ENCODE results near the gene ADORA2B.

DNA sequence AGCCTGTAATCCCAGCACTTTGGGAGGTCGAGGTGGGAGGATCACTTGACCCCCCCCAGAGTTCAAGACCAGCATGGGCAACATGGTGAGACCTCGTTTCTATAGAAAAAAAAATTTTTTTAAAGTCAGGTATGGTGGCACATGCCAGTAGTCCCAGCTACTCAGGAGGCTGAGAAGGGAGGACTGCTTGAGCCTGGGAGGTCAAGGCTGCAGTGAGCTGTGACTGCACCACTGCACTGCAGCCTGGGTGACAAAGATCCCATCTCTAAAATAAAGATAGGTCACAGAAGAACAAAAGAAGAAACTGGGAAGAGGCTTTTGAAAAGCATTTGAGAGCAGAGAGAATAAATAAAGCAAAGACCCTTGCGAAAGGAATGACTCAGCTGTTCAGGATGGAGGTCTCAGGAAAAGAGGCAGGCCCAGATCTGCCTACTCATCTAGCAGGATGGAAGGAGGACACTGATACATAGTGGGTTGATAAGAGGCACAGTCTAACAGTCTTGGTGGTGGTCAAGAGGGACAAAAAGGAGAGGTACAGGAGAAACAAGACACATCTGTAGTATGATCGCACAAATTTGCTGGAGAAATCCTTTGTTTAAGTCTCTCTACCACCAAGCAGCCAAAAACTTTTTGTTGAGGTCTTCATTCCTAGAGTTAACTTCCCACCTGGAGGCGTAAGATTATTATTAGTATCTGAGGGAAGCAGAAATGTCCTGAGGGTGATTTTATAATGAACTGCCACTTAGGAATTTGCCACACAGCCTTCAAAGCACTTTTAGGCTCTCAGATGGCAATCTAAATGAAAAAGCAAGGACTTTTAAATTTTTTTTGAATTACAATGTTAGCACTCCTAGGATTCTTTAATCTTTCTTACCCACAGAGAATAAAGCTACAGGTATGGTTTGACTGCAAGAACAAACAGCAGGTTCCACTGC, 37.0 kb downstream of the ADORA2B start:
- TF ChIP-seq POLR2A (IDR thresholded peaks at IDR 0.05), result no peak
- TF ChIP-seq, protein P1, sequence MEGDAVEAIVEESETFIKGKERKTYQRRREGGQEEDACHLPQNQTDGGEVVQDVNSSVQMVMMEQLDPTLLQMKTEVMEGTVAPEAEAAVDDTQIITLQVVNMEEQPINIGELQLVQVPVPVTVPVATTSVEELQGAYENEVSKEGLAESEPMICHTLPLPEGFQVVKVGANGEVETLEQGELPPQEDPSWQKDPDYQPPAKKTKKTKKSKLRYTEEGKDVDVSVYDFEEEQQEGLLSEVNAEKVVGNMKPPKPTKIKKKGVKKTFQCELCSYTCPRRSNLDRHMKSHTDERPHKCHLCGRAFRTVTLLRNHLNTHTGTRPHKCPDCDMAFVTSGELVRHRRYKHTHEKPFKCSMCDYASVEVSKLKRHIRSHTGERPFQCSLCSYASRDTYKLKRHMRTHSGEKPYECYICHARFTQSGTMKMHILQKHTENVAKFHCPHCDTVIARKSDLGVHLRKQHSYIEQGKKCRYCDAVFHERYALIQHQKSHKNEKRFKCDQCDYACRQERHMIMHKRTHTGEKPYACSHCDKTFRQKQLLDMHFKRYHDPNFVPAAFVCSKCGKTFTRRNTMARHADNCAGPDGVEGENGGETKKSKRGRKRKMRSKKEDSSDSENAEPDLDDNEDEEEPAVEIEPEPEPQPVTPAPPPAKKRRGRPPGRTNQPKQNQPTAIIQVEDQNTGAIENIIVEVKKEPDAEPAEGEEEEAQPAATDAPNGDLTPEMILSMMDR (IDR thresholded peaks at IDR 0.05), result no peak
